Tibial nerve (tissue), 4 donors: ENCODE data around the gene LRBA.

Source experiments
- EP300 ChIP-seq, 2 donors: sonication (generic); formaldehyde crosslinking; IDR thresholded peaks; one replicate each; pipeline ENCODE4 v1.6.1; 2017; ENCODE audit warnings: antibody characterized with exemption in 2 of 2, mild to moderate bottlenecking in 1 of 2
- POLR2A ChIP-seq, 2 donors: fragments of 450-650 bp; IDR thresholded peaks; one replicate each; pipeline ENCODE4 v1.6.1; 2017; ENCODE audit warnings: antibody characterized with exemption in 2 of 2, mild to moderate bottlenecking in 2 of 2, moderate library complexity in 2 of 2
- TF ChIP-seq, protein P1 (sequence below), 5 experiments: fragments of 200-600 bp in 3 of 5; fragments of 450-650 bp in 2 of 5; sonication (generic) in 3 of 5; IDR thresholded peaks; one replicate each; pipeline ENCODE4 v1.5.1; 2016 to 2019; ENCODE audit warnings: antibody characterized with exemption in 5 of 5, mild to moderate bottlenecking in 3 of 5, moderate library complexity in 2 of 5

DNA sequence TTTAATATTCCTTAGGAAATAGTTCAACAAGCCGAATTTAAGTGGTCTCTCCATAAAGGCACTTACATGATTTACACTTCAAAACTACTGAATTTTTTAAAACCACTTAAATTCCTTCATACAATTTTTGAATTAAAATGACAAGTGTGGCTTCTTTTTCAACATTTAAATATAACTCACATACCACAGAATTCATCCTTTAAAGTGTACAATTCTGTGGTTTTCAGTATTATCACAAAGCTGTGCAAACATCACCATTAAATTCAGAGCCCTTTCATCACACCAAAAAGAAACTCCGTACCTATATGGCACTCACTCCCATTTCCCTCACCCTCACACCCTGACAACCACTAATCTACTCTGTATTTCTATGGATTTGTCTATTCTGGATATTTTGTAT is 634.0 kb downstream of the LRBA start:
- TF ChIP-seq, protein P1, sequence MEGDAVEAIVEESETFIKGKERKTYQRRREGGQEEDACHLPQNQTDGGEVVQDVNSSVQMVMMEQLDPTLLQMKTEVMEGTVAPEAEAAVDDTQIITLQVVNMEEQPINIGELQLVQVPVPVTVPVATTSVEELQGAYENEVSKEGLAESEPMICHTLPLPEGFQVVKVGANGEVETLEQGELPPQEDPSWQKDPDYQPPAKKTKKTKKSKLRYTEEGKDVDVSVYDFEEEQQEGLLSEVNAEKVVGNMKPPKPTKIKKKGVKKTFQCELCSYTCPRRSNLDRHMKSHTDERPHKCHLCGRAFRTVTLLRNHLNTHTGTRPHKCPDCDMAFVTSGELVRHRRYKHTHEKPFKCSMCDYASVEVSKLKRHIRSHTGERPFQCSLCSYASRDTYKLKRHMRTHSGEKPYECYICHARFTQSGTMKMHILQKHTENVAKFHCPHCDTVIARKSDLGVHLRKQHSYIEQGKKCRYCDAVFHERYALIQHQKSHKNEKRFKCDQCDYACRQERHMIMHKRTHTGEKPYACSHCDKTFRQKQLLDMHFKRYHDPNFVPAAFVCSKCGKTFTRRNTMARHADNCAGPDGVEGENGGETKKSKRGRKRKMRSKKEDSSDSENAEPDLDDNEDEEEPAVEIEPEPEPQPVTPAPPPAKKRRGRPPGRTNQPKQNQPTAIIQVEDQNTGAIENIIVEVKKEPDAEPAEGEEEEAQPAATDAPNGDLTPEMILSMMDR (IDR thresholded peaks at IDR 0.05), result no peak
- no peak for TF ChIP-seq POLR2A (IDR thresholded peaks at IDR 0.05)
- TF ChIP-seq EP300 (IDR thresholded peaks at IDR 0.05), result no peak
